GM21390 (cell line): ENCODE data around the gene PC.
"Not testable (repeated sequence)": the region's sequence is repeated elsewhere in the genome, so short reads cannot be mapped to it uniquely, and the experiment has no call there.

ENCODE experiments used
- ATAC-seq: cut with Tn5 transposase; IDR thresholded peaks from one replicate; pipeline ENCODE4 v1.9.1; 2021; ENCODE audit not compliant: unreplicated experiment

Gene PC

DNA sequence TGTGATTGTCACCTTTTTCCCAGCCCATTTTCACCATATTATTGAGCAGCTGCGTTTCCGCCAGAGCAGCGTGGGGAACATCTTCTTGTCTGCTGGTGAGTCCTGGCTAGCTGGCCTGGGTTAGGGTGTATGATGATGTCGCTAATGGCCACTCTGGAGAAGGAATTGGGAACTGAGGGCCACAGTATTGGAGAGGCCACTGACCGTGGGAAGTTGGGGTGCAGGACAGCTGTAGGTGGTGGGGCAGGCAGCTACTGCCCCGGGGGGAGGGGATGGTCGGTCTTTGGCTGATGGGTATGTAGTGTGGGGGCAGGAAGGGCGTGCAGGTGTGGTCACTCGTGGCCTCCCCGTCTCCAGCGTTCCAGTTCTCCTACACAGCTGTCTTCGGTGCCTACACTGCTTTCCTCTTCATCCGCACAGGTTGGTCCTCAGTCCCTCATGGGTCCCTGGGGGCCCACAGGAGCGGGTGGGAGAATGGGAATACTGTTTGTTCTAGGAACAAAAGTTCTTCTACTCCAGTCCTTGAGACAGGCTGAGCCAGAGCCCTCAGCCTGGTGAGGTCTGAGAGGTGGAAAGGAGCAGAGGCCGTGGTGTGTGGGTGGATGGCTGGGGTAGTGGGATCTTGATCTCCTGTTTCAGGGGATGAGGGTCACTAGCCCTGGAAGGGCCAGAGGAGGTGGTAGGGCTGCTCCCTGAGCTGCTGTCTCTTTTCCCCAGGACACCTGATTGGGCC is 112.9 kb downstream of the PC start:
- no peak for ATAC-seq

DNA sequence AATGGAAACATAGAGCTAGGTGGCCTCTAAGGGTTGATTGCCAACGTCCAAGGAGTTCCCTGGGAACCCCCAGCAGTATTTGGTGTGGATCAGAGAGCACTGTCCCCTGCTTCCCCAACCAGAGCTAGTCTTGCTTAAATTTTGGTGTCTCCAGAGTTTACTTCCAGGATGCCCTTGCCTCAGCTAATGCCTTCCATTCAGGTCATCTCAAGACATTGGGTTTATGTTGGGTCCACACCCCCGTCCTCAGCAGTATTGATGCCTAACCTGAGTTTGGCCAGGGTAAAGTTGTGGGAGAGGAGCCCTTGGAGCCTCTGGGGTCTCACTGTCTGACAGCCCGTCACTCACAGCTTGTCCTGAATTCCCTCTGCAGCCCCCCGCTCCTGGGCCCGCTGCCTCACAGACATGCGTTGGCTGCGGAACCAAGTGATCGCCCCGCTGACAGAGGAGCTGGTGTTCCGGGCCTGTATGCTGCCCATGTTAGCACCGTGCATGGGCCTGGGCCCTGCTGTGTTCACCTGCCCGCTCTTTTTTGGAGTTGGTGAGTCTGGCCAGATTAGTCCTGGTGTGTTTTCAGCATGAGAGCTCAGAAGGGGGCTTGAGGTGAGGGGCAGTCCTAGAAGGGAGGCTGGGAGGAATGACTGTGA is 113.6 kb downstream of the PC start:
- no peak for ATAC-seq

DNA sequence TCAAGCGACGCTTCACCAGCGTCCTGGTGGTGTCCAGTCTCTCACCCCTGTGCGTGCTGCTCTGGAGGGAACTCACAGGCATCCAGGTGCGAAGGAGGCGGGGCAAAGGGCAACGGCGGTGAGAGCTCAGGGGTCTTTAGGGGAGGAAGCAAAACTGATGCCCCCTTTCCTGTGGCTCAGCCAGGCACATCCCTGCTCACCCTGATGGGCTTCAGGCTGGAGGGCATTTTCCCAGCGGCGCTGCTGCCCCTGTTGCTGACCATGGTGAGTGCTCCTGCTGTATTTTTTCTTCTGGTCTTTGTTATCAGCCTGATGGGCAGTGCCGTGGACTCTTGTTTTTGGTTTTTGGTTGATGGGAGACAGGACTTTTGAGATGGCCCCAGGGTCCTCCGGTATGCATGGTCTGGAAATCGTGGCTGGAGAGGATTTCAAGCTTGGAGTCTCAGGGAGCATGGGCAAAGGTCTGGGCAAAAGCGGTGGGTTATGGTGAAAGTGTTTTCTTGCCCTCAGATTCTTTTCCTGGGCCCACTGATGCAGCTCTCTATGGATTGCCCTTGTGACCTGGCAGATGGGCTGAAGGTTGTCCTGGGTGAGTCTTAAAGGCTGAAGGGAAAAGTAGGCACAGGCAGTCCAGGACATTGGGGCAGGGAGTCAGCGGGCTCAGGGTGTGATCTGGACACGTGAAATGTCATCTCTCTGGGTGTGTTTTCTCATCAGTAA is 114.2 kb downstream of the PC start:
- no peak for ATAC-seq

DNA sequence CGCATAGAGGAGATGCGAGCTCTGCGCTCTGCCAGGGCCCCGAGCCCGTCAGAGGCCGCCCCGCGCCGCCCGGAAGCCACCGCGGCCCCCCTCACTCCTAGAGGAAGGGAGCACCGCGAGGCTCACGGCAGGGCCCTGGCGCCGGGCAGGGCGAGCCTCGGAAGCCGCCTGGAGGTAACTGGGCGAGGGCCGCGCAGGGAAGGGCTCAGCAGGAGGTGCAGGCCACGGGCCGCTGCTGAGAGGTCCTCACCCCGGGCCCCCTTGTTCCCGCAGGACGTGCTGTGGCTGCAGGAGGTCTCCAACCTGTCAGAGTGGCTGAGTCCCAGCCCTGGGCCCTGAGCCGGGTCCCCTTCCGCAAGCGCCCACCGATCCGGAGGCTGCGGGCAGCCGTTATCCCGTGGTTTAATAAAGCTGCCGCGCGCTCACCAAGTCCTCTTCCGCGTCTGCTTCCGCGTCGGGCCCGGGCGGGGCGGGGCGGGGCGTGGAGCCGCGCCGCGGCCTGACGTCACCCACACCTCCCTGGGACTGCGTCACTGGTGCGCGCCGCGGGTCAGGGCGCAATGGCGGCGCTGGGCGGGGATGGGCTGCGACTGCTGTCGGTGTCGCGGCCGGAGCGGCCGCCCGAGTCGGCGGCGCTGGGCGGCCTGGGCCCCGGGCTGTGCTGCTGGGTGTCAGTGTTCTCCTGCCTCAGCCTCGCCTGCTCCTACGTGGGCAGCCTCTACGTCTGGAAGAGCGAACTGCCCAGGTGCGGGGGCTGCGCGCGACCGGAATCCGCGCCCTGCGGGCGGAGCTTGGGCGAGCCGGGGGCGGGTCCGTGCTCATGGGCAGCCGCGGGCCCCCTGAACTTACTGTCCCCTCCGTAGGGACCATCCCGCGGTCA is 115.0 kb downstream of the PC start, which contains the start of gene RCE1:
RCE1 (plus strand) TSS at position 546 of the 880 bp plus-strand sequence; CDS start at position 561, 15 bp downstream.
- peak; percentile 75 for ATAC-seq

DNA sequence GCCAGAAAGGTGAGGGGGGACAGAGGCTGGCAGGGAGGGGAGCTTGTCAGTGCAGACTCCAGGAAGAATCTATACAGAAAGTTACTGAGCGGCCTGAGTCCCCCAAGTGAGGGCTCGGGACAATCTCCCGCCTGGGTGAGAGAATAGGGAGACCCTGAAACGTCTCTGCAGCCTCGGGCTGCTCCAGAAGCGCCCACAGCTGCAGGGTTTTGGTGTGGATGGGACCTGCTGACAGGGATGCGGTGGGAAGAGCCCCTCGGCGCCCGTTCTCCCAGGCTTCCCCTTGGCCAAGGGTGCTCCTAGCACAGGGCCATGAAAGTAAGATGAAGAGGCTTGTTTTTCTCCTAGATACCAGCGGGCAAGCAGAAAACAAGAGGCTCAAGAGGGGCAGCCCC is 115.7 kb downstream of the PC start:
- no peak for ATAC-seq

DNA sequence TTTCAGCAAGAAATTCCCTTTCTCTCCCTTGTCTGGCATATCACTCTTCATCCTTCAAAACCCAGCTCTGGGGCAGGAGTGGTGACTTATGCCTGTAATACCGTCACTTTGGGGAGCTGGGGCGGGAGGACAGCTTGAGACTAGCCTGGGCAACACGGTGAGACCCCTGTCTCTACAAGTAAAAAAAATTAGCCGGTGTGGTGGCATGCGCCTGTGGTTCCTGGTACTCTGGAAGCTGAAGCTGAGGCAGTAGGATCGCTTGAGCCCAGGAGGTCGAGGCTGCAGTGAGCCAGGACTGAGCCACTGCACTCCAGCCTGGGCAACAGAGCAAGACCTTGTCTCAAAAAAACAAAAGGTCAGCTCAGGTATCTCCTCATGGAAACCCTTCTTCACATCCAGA is 116.3 kb downstream of the PC start:
- ATAC-seq: no peak

DNA sequence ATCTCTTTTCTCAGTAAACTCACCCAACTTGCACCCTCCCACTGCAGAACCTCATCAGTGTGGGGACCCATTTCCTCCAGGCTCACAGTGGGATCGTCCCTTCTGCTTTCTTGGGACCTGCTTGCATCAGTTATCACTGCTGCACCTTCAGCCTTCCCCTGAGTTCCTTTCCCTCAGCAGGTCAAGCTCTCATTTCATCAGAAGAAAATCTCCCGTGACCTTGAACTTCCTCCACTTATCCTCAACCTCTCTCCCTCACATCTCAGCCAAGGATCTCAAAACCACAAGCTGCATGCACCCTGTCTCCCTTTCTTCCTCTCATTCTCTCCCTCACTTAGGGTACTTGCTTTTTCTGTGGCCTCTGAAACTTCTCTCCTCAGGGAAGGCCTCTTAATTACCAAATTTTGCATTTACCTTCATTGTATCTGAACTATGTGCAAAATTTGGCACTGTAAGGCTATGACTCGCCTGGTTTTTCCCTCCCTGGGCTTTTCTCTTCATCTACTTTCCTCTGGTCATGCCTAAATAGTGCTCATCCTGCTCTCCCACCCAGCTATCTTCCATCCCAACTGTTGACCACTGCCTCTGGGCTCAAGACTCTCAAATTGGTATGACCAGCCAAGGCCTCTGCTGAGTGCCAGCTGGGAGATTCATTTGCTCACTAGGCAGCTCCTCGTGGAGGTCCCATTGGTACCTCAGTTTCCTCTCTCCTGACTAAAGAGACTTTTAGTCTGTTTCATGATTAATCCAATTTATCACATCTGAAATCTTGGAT is 117.7 kb downstream of the PC start:
- ATAC-seq: no peak

DNA sequence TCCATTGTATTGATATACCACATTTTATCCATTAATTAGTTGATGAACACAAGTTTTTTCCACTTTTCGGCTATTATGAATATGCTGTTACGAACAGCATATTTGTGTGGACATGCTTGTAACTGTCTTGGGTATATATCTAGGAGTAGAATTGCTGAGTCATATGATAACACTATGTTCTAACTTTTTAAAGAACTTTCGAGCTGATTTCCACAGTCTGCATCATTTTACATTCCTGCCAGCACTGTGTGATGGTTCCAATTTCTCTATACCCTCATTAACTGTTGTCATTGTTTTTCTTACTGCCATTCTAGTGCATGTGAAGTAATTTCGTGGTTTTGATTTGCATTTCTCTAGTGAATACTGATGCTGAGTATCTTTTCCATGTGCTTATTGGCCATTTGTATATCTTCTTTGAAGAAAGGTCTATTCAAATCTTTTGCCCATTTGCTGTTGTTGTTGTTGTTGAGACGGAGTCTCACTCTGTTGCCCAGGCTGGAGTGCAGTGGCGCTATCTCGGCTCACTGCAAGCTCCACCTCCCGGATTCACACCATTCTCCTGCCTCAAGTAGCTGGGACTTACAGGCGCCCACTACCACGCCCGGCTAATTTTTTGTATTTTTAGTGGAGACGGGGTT is 122.3 kb downstream of the PC start:
- ATAC-seq: no peak

DNA sequence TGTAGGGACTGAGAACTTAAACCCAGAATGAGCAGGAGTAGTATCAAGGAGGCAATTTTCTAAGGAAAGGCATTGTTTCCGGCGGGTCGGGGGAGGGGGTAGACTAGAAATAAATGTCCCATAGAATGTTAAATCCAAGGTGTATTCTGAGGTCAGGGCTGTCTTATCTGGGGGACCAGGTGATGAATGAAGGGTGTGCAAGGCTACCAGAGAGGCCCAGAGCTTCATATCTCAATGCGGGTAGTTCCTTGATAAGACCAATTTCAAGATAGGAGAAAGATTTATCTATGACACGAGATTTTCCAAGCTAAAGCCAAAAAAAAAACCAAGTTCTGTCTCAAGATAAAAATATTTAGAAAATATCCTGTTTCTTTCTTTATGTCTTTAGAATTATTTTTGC is 123.2 kb downstream of the PC start:
- ATAC-seq: no peak

DNA sequence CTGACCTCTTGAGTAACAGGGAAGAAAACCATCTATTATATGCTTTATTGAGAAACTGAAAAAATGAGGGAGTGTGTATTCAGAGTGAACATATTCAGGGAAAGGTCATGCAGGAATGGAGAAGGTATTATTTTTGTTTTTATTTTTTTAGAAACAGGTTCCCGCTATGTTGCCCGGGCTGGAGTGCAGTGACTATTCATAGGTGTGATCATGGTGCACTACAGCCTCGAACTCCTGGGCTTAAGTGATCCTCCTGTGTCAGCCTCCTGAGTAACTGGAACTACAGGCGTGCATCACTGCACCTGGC is 123.7 kb downstream of the PC start:
- ATAC-seq: no peak

DNA sequence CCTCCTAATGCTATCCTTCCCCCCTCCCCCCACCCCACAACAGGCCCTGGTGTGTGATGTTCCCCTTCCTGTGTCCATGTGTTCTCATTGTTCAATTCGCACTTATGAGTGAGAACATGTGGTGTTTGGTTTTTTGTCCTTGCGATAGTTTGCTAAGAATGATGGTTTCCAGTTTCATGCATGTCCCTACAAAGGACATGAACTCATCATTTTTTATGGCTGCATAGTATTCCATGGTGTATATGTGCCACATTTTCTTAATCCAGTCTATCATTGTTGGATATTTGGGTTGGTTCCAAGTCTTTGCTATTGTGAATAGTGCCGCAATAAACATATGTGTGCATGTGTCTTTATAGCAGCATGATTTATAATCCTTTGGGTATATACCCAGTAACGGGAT is 133.6 kb downstream of the PC start:
- not testable (repeated sequence) for ATAC-seq

DNA sequence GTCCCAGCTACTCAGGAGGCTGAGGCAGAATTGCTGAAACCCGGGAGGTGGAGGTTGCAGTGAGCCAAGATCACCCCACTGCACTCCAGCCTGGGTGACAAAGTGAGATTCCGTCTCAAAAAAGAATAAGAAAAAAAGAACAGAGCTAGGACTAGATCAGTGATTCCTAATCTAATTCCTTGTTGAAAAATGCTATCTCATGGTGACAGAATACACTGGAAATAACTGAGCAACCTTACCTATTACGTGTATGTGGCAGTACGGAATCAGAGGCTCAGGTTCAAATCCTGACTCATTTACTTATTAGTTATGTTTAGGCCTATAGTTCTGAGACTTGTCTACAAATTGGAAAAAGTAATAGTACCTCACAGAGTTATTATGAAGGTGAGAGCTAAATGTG is 134.5 kb downstream of the PC start:
- no peak for ATAC-seq

DNA sequence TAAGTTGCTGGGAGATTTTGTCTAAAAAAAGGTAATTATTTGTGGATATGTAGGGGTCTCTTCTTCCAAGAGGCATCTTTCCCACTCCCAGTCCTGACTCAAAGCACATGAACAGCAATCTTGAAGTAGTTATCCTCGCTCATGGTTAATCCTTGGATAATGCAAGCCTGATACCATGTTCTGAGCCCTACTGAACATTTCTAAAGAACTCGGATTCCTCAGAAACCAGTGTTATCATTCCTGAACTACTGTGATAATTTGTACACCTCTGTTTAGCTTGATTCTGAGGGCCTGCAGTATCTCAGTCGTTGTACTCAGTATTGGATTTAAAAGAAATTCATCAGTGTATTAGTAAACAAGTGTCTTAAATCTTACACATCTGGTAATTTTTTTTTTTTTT is 137.3 kb downstream of the PC start:
- no peak for ATAC-seq

DNA sequence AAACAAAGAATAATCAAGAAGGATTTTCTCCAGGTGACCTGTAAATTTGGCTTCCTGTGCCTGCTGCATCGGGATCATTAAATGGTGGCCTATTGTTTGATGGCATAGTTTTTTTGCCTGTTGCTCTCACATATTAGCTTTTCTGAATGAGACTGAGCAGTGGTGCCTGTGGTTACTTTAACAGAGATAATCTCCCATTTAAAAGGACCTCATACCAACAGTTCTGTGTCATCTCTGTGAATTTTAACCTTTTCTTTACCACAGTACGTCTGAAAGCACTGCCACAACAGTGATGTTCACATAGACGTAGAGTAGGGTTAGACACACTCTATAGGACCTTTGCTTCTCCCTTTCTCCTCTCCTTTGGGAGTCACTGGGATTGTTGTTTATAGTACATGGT is 137.8 kb downstream of the PC start:
- no peak for ATAC-seq

DNA sequence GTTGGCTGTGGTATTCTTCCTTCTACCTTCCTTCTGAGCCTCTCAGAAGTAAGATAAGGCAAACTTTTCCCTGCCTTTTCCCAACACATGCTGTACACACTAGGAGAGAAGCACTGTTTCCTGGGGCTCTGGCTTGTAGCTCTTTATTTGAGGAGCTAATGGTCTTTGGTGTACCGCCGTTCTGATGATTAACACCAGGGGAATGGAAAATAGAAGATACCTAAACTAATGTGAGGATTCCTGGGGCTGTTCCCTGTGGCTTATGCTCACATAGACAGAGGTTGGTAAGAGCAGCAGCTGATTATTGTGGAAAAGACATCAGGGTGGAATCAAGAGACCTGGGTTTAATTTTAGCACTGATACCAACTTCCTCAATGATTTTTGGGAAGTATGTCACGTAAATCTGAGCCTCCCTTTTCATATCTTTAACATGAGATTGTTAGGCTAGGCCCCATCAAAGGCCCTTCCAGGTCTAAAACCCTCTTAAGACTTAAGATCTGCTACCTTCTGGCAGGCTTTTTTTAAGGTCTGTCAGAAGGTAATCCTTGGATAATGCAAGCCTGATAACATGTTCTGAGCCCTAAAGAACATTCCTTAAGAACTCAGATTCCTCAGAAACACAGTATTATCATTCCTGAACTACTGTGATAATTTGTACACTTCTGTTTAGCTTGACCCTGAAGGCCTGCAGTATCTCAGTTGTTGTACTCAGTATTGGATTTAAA is 139.8 kb downstream of the PC start:
- ATAC-seq: no peak

DNA sequence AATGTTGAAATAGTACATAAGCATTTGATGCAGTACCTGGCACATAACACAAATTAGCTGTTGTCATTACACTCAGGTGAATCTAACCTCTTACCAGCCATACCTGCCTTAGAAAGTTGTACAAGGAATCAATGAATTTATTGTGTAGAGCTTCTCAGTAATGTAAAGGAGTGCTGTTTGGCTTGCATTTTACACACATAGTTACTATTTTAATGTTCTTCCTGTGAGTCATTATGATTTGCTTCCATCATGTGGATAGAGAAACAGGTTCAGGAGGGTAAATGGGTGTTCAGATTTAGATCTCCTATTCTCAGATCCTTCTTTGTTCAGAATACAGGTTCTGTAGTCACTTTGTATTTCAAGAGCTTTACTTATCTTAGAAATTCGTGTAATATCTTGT is 142.5 kb downstream of the PC start:
- ATAC-seq: no peak

DNA sequence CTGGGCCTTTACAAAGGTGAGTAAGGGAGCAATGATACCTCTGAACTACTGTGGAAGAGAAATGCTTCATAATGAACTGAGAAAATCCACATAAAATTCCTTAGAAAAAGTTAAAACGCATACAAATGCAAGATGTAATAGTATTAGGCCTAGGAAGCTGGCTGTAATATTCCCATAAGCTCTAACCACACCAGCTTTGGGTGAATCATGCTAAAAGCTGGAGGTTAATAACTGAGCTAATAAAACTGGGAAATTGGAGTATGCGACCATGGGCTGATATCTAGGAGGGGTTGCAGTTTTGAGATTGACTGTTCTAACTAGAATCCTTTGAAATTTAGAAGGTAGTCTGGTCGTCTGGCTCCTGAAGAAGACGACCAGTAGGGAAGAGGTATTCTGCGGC is 143.5 kb downstream of the PC start:
- no peak for ATAC-seq

DNA sequence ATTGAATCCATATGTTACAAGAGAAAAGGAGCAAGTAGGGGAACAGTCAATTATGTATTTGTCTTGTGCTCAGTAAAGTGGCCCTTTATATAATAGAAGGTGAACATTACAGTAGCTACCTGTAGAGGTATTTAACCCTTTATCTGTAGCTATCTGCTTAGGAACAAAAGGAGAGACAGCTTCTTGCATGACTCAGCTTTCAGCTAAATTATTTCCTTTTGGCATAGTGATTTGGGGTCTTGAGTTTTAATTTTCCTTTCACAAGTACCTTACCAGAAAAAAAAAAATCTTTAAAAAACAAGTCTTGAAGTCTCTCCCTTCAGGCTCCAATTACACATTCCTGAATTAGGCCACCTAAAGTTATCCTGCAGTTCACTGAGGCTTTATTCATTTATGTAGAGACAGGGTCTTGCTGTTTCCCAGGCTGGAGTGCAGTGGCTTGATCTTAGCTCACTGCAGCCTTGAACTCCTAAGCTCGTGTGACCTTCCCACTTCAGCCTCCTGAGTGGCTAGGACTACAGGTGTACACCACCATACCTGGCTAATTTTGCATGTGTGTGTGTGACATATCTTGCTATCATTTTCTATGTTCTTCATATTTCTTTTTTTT is 147.5 kb downstream of the PC start:
- no peak for ATAC-seq

DNA sequence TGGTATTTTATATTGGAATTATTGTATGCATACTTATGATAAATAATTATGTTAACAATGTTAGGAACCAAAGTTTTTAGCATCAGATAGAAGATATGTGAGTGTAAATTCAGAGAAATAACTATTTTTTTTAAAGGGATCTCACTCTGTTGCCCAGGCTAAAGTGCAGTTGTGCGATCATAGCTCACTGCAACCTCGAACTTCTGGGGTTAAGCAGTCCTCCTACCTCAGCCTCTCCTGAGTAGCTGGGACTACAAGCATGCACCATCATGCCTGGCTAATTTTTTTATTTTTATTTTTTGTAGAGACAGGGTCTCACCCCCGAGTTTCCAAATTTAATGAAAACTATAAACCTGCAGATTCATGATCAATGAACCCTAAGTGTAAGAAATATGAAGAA is 148.6 kb downstream of the PC start:
- no peak for ATAC-seq
